HG02885 (cell line): ENCODE results near the gene ST14.
"Not testable (repeated sequence)": the region's sequence is repeated elsewhere in the genome, so short reads cannot be mapped to it uniquely, and the experiment has no call there.

Experiments used
- ATAC-seq: cut with Tn5 transposase; IDR thresholded peaks from one replicate; pipeline ENCODE4 v1.9.1; 2021; ENCODE audit warnings: mild to moderate bottlenecking; ENCODE audit not compliant: unreplicated experiment, poor library complexity

The ST14 gene

GRCh38 chr11:130217133-130218031, 57.8 kb downstream of the ST14 start:
- no peak for ATAC-seq

GRCh38 chr11:130218501-130219070, 59.0 kb downstream of the ST14 start:
- no peak for ATAC-seq

GRCh38 chr11:130219148-130219547, 59.6 kb downstream of the ST14 start:
- no peak for ATAC-seq

DNA sequence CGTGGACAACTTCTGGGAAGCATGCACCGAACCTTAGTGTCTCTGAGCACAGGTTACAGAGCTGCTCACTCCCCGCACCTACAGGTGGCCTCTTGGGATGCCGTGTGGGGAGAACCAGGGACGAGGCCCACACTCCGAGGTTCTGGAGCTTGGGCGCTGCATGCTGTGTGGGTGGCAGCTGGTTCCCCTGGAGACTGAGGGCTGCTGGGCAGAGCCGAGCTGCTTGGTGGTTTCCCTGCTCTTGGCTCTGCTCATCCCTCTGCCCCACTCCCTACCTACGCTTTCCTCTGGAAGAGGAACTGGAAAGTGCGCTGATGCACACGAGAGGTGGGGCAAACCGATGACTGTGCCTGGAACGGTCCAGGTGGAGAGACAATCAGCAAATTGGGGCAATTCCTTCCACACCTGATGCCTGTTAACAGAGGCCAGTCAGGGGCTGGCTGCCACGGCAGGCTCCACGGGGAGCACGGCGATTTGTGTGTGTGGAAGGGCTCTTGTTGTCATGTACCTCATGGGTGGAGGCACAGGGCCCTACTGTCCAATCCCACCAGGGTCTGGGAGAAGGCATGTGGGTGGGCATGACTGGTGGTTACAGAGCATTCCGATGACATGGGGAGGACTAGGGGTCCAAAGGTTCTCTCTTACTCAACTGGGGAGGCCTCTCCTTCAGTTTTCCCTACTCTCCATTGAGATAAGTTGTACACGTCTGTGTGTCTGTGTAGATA, 60.9 kb downstream of the ST14 start:
- no peak for ATAC-seq

DNA sequence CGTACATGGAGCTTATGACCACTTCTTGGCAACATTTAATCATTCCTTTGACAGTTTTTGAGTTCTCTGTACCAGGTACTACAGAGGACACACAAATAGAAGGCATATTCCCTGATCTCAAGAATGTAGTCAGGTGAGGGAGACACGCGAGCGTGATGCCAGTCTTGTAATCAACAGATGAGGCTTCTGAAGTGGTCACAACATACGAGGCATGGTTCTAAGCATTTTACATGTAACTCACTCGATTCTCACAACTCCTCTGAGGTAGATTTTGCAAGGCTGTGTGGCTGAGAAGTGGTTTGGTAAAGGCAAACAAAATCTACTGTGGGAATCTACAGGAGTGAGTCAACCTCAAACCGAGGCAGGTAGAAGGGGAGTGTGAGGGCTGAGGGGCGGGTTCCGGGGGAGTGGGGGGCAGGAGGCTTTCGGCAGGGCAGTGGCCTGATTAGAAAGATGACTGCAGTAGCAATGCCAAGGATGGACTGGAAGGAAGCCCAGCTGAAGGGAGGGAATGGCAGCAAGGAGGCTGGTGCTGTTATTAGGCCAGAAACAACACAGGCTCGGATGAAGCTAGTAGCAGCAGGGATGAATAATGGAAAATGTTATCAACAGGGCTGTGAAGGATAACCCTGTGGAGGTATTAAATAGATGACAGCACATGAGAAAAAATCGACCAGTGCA, 63.8 kb downstream of the ST14 start:
- ATAC-seq = no peak

DNA sequence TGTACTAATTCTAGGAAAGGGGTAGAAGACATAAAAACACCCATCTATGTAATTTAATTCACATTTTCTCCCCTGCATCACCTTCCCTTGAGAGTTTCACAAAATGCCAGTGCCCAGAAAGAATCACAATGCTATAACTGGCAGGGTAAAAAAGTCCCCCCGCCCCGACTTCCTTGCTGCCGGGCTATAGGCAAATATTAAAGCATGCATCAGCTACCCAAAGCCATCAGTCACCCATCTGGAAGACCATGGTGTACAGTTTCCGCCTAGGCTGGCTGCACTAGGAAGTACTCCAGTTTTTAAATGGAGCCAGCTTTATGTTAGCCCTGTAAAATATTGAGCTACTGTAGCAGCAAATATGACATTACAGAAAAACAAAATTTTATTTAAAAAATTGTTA, 67.8 kb downstream of the ST14 start:
- no peak for ATAC-seq

- not testable (repeated sequence) for ATAC-seq
These were observed 73.9 kb downstream of the ST14 start for GRCh38 chr11:130233486-130233885.

- ATAC-seq = not testable (repeated sequence)
These were observed 74.3 kb downstream of the ST14 start for GRCh38 chr11:130233888-130234287.

DNA sequence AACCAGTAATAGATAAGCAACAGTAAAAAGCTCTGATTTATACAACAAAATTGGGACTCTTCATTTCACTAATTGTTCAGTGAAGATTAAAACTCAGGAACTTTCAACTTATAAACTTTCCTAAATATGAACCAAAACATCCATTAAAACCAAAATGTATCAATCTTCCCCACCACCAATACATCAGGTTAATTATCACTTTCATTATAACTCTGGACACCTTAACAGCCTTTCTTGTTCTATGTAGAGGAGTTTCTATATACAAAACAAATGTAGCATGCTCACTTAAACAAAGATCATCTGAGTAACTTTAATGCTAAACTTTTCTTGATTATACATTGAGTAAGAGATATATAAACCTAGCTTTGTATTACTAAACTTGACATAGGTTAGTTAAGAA, 74.7 kb downstream of the ST14 start:
- no peak for ATAC-seq

DNA sequence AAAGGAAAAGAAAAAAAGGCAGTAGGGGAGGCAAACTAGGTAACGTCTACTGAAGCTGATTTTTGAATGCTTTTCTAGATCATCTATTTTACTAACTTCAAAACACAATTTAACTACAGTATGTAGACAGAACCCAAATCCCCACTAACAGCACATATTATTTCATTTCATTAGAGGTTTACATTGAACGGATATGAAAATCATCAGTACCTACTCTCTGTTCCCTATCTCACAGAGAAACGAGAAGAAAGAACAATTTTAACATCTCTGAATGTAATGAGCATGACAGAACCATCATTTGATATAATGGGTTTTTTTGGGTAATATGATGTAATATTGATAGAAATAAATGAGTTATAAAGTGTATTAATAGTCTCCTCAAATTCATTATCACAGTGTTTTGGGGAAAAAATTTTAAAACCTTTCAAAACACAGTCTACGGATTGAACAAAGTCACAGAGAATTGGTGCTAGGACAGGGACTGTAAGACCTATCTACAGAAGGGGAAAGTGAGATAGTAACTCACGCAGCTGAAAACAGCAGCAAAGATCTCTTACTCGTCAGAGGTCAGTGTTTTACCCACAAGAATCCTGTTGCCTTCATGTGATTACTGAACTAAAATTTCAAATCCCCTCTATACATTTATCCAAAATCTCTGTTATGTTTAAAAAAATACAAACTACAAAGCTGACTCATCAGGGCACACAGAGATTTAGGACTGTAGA, 77.9 kb downstream of the ST14 start:
- peak; percentile 58 for ATAC-seq

- no peak for ATAC-seq
These were observed 82.1 kb downstream of the ST14 start for GRCh38 chr11:130241713-130242112.

DNA sequence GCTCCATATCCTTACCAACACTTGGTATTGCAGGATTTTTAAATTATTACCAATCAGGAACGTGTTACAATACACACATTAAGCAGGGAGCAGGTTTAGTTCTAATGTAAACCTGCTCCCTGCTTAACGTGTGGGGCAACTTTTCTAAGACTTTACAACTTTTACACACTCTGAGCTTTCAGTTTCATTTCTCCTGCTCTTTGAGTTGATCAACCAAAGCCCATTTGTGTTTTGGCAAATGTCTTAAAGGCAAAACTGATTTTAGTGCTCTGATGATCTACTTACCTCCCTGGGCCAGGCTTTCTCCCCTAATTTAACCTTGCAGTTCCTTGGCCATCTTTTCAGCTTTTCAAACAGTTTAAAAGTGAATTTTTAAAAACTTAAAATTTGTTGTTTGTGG, 84.2 kb downstream of the ST14 start:
- ATAC-seq = no peak

DNA sequence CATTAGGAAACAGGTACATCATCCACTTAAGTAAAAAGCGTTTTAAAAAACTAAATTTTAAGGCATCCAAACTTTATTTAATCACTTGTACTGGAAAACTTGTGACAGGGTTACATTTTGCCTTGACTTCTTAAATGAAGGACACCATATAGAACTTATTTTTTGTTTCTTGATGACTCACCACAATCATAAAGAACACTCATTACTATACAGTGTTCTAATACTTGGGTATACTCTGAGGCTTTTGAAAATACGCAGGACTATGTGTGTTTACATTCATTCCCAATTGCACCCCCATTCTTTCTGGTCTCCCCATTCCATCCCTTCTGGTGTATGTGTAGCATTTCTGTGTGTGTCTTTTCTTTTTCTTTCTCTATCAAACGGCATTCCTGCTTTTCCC, 85.3 kb downstream of the ST14 start:
- ATAC-seq = no peak

- not testable (repeated sequence) for ATAC-seq
These were observed 85.8 kb downstream of the ST14 start for GRCh38 chr11:130245375-130245774.

- ATAC-seq = no peak
These were observed 86.7 kb downstream of the ST14 start for GRCh38 chr11:130246270-130246669.

- ATAC-seq = no peak
These were observed 87.2 kb downstream of the ST14 start for GRCh38 chr11:130246738-130247137.

GRCh38 chr11:130247319-130247718, 87.7 kb downstream of the ST14 start:
- ATAC-seq = no peak

GRCh38 chr11:130249371-130249770, 89.8 kb downstream of the ST14 start:
- no peak for ATAC-seq

DNA sequence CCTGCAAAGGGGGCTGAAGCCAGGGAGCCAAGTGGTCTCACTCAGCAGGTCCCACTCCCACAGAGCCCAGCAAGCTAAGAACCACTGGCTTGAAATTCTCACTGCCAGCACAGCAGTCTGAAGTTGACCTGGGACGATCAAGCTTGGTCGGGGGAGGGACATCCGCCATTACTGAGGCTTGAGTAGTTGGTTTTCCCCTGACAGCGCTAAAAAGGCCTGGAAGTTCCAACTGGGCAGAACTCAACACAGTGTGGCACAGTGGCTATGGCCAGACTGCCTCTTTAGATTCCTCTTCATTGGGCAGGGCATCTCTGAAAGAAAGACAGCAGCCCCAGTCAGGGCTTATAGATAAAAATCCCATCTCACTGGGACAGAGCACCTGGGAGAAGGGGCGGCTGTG, 90.3 kb downstream of the ST14 start:
- not testable (repeated sequence) for ATAC-seq

- not testable (repeated sequence) for ATAC-seq
These were observed 92.2 kb downstream of the ST14 start for GRCh38 chr11:130251763-130252162.
